GM18870 (cell line): ENCODE results near the gene CUZD1.

Source experiments
- ATAC-seq: cut with Tn5 transposase; IDR thresholded peaks from one replicate; pipeline ENCODE4 v1.9.1; 2021; ENCODE audit warnings: moderate library complexity; ENCODE audit not compliant: unreplicated experiment

CUZD1 gene

GRCh38 chr10:122821808-122822207 lies 23.8 kb downstream of the CUZD1 start:
- no peak for ATAC-seq

GRCh38 chr10:122815458-122815857 lies 30.2 kb downstream of the CUZD1 start:
- no peak for ATAC-seq

- ATAC-seq: no peak
Observed at GRCh38 chr10:122814493-122814892, 31.2 kb downstream of the CUZD1 start.

- ATAC-seq: no peak
Observed at GRCh38 chr10:122812751-122813150, 32.9 kb downstream of the CUZD1 start.

- no peak for ATAC-seq
Observed at GRCh38 chr10:122802282-122802681, 43.4 kb downstream of the CUZD1 start.

GRCh38 chr10:122798704-122799231 lies 46.9 kb downstream of the CUZD1 start:
- ATAC-seq: no peak

- ATAC-seq: no peak
Observed at GRCh38 chr10:122796796-122797195, 48.9 kb downstream of the CUZD1 start.

GRCh38 chr10:122795924-122796323 lies 49.7 kb downstream of the CUZD1 start:
- ATAC-seq: no peak

GRCh38 chr10:122786269-122786668 lies 59.4 kb downstream of the CUZD1 start:
- ATAC-seq: no peak

- ATAC-seq: no peak
Observed at GRCh38 chr10:122782911-122783310, 62.7 kb downstream of the CUZD1 start.
